GM23248 (cell line): ENCODE data around the gene GCNT3.

Experiments used
- EZH2 ChIP-seq: fragments of 200-600 bp; sonication (generic); IDR thresholded peaks from 2 replicates; pipeline ENCODE4 v1.6.1; 2018; ENCODE audit warnings: antibody characterized with exemption, mild to moderate bottlenecking; ENCODE audit not compliant: insufficient read depth, poor library complexity, severe bottlenecking
- EZH2phosphoT487 ChIP-seq: fragments of 200-600 bp; sonication (generic); IDR thresholded peaks from 2 replicates; pipeline ENCODE4 v1.6.1; 2018; ENCODE audit warnings: antibody characterized with exemption, moderate library complexity, mild to moderate bottlenecking, low read depth; ENCODE audit not compliant: insufficient read depth

- no peak for TF ChIP-seq EZH2
- no peak for TF ChIP-seq EZH2phosphoT487
Observed at GRCh38 chr15:59595434-59595915, 16.1 kb upstream of the GCNT3 start.
